Measurements from ENCODE around the gene DNAJB8. TPM values are rescaled to one million over a fixed set of nuclear protein-coding genes. Genes with fewer than 3 reads are reported as not detected.

Gene DNAJB8
- total and polyA plus RNA-seq, 4 donors = not detected

DNA sequence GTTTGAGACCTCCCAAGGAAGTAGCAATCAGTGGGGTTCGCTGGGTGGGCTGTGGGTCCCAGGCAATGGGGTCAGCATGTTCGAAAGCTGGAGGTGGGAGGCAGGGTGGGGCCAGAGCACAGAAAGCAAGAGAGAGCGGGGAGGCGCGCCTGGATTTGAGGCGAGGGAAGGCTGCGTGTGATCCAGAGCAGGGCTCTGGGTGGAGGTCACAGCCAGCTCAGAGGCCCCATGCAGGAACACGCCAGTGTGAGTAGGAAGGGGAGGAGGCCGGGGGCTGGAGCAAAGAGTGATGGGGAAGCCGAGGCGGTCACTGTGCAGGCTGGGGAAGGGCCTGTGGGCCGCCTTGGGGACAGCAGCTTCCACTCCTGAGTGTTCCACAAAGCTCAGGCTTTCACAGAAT, 8.8 kb downstream of the DNAJB8 start:
- H3K9ac ChIP-seq (ENCODE audit: low read depth in 1 of 2, low read length in 2 of 2) = no peak overlapping the region
- TF ChIP-seq, protein P1, sequence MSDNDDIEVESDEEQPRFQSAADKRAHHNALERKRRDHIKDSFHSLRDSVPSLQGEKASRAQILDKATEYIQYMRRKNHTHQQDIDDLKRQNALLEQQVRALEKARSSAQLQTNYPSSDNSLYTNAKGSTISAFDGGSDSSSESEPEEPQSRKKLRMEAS (IDR thresholded peaks at IDR 0.05) = no peak
- 87% methylated on average over 12 of the region's 12 CpGs for WGBS
- DNase-seq (ENCODE audit: low spot score) = no peak
- no peaks in the 10 kb centered on the region for H3K9me3 ChIP-seq (ENCODE audit: control insufficient read depth in 4 of 4, low read length in 3 of 4)
- no peak overlapping the region for H3K4me3 ChIP-seq (ENCODE audit: low read depth in 1 of 3, low read length in 3 of 3)
- H3K27me3 ChIP-seq (ENCODE audit: control insufficient read depth in 4 of 4, insufficient read depth in 4 of 4, low read length in 3 of 4) = peaks cover 0 to 2% (median under 1%) of the 10 kb centered on the region in 4 donors
- no peaks in the 10 kb centered on the region for H3K4me1 ChIP-seq (ENCODE audit: control insufficient read depth in 4 of 4, insufficient read depth in 4 of 4, low read length in 3 of 4)
- H3K36me3 ChIP-seq (ENCODE audit: control insufficient read depth in 4 of 4, insufficient read depth in 3 of 4, low read depth in 1 of 4, low read length in 3 of 4) = no peaks in the 10 kb centered on the region
- H3K27ac ChIP-seq (ENCODE audit: low read depth in 1 of 2, low read length in 2 of 2) = no peak overlapping the region

DNA sequence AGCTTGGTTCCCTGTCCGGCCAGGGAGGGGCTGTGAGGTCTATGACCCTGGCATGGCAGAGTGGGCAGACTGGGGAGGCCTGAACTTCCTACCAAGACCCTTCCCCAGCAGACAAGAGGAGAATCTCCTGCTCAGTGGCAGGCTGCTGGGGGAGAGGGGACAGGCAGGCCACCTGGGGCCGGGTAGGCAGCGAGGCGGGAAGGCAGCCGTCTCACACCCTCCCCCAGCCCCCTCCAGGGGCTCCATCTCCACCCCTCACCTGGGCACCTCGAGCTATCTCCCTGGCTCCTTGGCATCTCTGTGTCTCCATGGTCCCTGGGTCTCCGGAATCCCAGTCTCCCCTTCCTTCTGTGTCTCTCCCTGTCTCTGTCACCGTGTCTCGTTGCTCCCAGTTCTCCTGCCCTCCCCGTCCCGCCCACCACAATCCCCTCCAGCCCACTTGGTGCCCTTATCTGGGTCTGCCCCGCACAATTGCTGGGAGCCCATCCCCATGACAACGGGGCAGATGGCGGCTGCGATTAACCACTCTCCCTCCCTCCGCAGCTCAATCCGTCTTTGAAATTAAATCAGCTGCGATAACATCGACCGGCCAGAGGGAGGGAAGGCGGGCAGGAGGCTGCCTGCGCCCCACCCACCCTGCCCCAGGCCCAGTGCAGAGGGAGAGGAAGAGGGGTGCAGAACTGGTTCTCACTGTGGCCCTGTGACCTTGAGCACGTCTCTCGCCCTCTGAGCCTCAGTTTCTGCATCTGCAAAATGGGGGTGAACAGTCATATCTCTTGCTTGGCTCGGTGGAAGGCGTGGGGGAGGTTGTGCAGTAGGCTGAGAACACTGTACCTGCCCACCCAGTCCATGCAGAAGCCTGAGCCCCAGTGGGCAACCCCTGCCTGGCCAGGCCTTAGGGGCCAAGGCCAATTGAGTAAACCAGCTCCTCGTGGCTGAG, 9.6 kb downstream of the DNAJB8 start:
- Histone ChIP-seq H3K27me3 (ENCODE audit: control insufficient read depth in 4 of 4, insufficient read depth in 4 of 4, low read length in 3 of 4) (peaks cover 0 to 2% (median under 1%) of the 10 kb centered on the region in 4 donors), H3K9ac (ENCODE audit: low read depth in 1 of 2, low read length in 2 of 2) (no peak overlapping the region), H3K4me1 (ENCODE audit: control insufficient read depth in 4 of 4, insufficient read depth in 4 of 4, low read length in 3 of 4) (no peaks in the 10 kb centered on the region), H3K27ac (ENCODE audit: low read depth in 1 of 2, low read length in 2 of 2) (no peak overlapping the region), H3K4me3 (ENCODE audit: low read depth in 1 of 3, low read length in 3 of 3) (no peak overlapping the region), H3K9me3 (ENCODE audit: control insufficient read depth in 4 of 4, low read length in 3 of 4) (no peaks in the 10 kb centered on the region), H3K36me3 (ENCODE audit: control insufficient read depth in 4 of 4, insufficient read depth in 3 of 4, low read depth in 1 of 4, low read length in 3 of 4) (no peaks in the 10 kb centered on the region)
- TF ChIP-seq RXRA (IDR thresholded peaks at IDR 0.05) (no peak), RAD21 (IDR thresholded peaks at IDR 0.05) (no peak)
- DNase-seq (ENCODE audit: low spot score) = no peak
- WGBS = 46% methylated on average over 27 of the region's 27 CpGs

DNA sequence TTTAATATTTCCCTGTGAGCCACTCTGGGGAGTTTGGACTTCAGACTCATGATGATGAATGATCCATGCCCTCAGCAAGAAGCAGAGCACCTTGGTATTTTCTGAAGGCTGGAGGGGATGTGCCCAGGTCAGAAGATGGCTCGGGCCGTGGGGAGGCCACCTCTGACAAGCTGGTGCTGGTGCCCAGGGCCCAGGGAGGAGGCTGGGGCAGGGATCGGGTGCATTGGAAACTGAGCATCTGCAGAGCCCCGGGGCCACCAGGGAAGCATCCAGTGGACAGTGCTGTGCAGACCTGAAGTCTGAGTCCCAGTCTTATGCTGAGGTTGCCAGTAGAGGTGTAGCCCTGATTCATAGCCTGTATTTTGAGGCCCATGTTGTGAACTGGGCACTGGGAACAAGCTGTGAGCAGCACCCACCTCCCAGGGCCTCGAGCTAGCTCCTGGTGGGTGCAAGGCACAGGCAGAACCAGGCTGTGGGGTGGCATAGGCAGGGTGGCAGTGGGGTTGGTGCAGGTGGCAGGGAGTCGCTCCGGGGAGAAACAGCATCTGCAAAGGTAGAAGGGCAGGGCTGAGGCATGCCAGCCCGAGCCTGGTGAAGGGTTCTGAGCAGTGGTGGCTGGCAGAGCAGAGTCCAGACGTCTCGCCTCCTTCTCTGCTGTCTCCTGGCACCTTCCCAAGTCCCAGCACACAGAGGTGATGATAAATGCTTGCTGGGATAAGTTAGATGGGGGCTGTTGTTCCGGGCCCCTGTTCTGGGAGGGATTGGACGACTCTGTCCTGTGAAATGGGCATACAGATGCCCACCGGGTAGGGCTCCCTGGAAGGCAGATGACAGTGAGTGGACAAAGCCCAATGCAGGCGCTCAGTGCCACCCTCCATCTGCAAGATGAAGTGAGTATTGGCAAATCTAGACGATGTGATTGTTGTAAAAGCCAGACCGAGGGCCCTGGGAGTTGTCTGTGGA, 10.6 kb downstream of the DNAJB8 start:
- H3K9me3 ChIP-seq (ENCODE audit: control insufficient read depth in 4 of 4, low read length in 3 of 4) = no peaks in the 10 kb centered on the region
- no peak overlapping the region for H3K9ac ChIP-seq (ENCODE audit: low read depth in 1 of 2, low read length in 2 of 2)
- TF ChIP-seq, protein P2, sequence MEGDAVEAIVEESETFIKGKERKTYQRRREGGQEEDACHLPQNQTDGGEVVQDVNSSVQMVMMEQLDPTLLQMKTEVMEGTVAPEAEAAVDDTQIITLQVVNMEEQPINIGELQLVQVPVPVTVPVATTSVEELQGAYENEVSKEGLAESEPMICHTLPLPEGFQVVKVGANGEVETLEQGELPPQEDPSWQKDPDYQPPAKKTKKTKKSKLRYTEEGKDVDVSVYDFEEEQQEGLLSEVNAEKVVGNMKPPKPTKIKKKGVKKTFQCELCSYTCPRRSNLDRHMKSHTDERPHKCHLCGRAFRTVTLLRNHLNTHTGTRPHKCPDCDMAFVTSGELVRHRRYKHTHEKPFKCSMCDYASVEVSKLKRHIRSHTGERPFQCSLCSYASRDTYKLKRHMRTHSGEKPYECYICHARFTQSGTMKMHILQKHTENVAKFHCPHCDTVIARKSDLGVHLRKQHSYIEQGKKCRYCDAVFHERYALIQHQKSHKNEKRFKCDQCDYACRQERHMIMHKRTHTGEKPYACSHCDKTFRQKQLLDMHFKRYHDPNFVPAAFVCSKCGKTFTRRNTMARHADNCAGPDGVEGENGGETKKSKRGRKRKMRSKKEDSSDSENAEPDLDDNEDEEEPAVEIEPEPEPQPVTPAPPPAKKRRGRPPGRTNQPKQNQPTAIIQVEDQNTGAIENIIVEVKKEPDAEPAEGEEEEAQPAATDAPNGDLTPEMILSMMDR (IDR thresholded peaks at IDR 0.05; ENCODE audit: low read depth, low read length, missing input control) = no peak
- H3K4me1 ChIP-seq (ENCODE audit: control insufficient read depth in 4 of 4, insufficient read depth in 4 of 4, low read length in 3 of 4) = no peaks in the 10 kb centered on the region
- DNase-seq (ENCODE audit: low spot score) = no peak
- no peak overlapping the region for H3K27ac ChIP-seq (ENCODE audit: low read depth in 1 of 2, low read length in 2 of 2)
- H3K4me3 ChIP-seq (ENCODE audit: low read depth in 1 of 3, low read length in 3 of 3) = no peak overlapping the region
- H3K36me3 ChIP-seq (ENCODE audit: control insufficient read depth in 4 of 4, insufficient read depth in 3 of 4, low read depth in 1 of 4, low read length in 3 of 4) = no peaks in the 10 kb centered on the region
- WGBS = 81% methylated on average over 16 of the region's 16 CpGs
- H3K27me3 ChIP-seq (ENCODE audit: control insufficient read depth in 4 of 4, insufficient read depth in 4 of 4, low read length in 3 of 4) = peaks cover 0 to 2% (median under 1%) of the 10 kb centered on the region in 4 donors

DNA sequence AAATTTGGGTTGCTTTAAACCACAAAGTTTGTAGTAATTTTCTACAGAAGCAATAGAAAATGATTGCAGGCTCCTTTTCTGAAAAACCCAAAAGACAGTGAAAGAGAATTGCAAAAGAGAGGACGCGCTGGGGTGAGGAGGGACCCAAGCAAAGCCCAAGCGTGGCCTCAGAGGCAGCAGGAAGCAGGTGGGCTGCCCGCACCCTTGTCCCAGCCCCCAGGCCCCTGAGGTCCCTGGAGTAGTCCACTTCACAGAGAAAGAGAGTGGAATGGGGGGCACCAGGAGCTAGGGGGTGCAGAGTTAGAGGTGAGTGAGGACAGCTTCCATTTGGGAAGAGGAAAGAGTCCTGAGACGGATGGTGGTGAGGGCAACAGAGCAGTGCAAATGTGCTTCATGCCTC, 11.6 kb downstream of the DNAJB8 start:
- H3K9ac ChIP-seq (ENCODE audit: low read depth in 1 of 2, low read length in 2 of 2) = no peak overlapping the region
- no peak for DNase-seq (ENCODE audit: low spot score)
- WGBS = 90% methylated on average over 5 of the region's 5 CpGs
- H3K4me3 ChIP-seq (ENCODE audit: low read depth in 1 of 3, low read length in 3 of 3) = no peak overlapping the region
- H3K9me3 ChIP-seq (ENCODE audit: control insufficient read depth in 4 of 4, low read length in 3 of 4) = no peaks in the 10 kb centered on the region
- H3K4me1 ChIP-seq (ENCODE audit: control insufficient read depth in 4 of 4, insufficient read depth in 4 of 4, low read length in 3 of 4) = no peaks in the 10 kb centered on the region
- no peak overlapping the region for H3K27ac ChIP-seq (ENCODE audit: low read depth in 1 of 2, low read length in 2 of 2)
- peaks cover 0 to 2% (median under 1%) of the 10 kb centered on the region in 4 donors for H3K27me3 ChIP-seq (ENCODE audit: control insufficient read depth in 4 of 4, insufficient read depth in 4 of 4, low read length in 3 of 4)
- no peaks in the 10 kb centered on the region for H3K36me3 ChIP-seq (ENCODE audit: control insufficient read depth in 4 of 4, insufficient read depth in 3 of 4, low read depth in 1 of 4, low read length in 3 of 4)
- TF ChIP-seq, protein P3, sequence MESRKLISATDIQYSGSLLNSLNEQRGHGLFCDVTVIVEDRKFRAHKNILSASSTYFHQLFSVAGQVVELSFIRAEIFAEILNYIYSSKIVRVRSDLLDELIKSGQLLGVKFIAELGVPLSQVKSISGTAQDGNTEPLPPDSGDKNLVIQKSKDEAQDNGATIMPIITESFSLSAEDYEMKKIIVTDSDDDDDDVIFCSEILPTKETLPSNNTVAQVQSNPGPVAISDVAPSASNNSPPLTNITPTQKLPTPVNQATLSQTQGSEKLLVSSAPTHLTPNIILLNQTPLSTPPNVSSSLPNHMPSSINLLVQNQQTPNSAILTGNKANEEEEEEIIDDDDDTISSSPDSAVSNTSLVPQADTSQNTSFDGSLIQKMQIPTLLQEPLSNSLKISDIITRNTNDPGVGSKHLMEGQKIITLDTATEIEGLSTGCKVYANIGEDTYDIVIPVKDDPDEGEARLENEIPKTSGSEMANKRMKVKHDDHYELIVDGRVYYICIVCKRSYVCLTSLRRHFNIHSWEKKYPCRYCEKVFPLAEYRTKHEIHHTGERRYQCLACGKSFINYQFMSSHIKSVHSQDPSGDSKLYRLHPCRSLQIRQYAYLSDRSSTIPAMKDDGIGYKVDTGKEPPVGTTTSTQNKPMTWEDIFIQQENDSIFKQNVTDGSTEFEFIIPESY (IDR thresholded peaks at IDR 0.05) = no peak
- TF ChIP-seq TAF1 (conservative IDR thresholded peaks at IDR 0.05) (no peak), GABPA (IDR thresholded peaks at IDR 0.05 in 1 of 2, conservative IDR thresholded peaks at IDR 0.05 in 1 of 2) (no peak), FOXA1 (IDR thresholded peaks at IDR 0.05) (no peak), EGR1 (IDR thresholded peaks at IDR 0.05; ENCODE audit: low read depth in 2 of 2) (no peak), FOXA2 (IDR thresholded peaks at IDR 0.05) (no peak), RXRA (IDR thresholded peaks at IDR 0.05) (no peak), YY1 (IDR thresholded peaks at IDR 0.05) (no peak)
- TF ChIP-seq, protein P4, sequence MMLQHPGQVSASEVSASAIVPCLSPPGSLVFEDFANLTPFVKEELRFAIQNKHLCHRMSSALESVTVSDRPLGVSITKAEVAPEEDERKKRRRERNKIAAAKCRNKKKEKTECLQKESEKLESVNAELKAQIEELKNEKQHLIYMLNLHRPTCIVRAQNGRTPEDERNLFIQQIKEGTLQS (IDR thresholded peaks at IDR 0.05) = no peak
- TF ChIP-seq, protein P1 (IDR thresholded peaks at IDR 0.05) = no peak
